Measurements from ENCODE around the gene CASP5. TPM values are rescaled to one million over a fixed set of nuclear protein-coding genes. Genes with fewer than 3 reads are reported as not detected.

CASP5 gene
- total RNA-seq, 2 experiments from 2014 or later: not detected

- H3K36me3 ChIP-seq (ENCODE audit: insufficient read depth, low read length): peaks cover 11% of the 10 kb centered on the region
Observed at GRCh38 chr11:104968856-104969776, 53.9 kb downstream of the CASP5 start.

GRCh38 chr11:104968355-104968855 is 54.6 kb downstream of the CASP5 start, which contains the start of gene CASP4:
Gene CASP4, minus strand, starts transcription at chr11:104968574. Its CDS starts 49 bp downstream, at chr11:104968525.
- intact Hi-C loops (cut with DNase I, micrococcal nuclease): loop anchor here in 1 of 2 experiments (10.0 kb wide), 1 partner anchor 66 kb away; the partner anchor contains the start of gene CASP1
- Histone ChIP-seq H3K4me1 (ENCODE audit: insufficient read depth, low read length) (peaks cover 21% of the 10 kb centered on the region), H3K27ac (ENCODE audit: low read depth in 1 of 2, low read length in 2 of 2) (peak within 1 kb of the TSS; percentile 57 to 79), H3K27me3 (ENCODE audit: control insufficient read depth in 1 of 2, insufficient read depth in 2 of 2, low read length in 2 of 2) (no peaks in the 10 kb centered on the region), H3K4me3 (ENCODE audit: low read length) (peak within 1 kb of the TSS; percentile 72), H3K36me3 (ENCODE audit: insufficient read depth, low read length) (peaks cover 19% of the 10 kb centered on the region), H3K9me3 (ENCODE audit: control insufficient read depth in 1 of 2, insufficient read depth in 1 of 2, low read length in 2 of 2) (no peaks in the 10 kb centered on the region)
- TF ChIP-seq CTCF (IDR thresholded peaks at IDR 0.05): no peak
- Mint-ChIP-seq H3K4me1 (ENCODE audit: low read depth) (peaks cover 41% of the 10 kb centered on the region), H3K27me3 (no peaks in the 10 kb centered on the region), H3K9me3 (peaks cover 6% of the 10 kb centered on the region), H3K27ac (peak within 1 kb of the TSS; percentile 94), H3K36me3 (ENCODE audit: low read depth) (peaks cover 41% of the 10 kb centered on the region), H3K4me3 (peak within 1 kb of the TSS; percentile 97)
- peak; percentile 83 for ATAC-seq (ENCODE audit: poor library complexity)
- peak in 4 of 14 experiments; percentile 8 to 81 (median 70) for DNase-seq
- ChIA-PET CTCF (no interaction called here), POLR2A (interaction anchor here (1.1 to 2.0 kb wide), 6 partner anchors 21 to 269 kb away, joined by 3 to 7 read pairs (median 4); no protein-coding TSS in a partner anchor)

More at GRCh38 chr11:104968856-104969776, 53.9 kb downstream of the CASP5 start:
- DNase-seq: peak in 2 of 14 experiments; percentile 3 to 19
- Mint-ChIP-seq H3K9me3 (peaks cover 6% of the 10 kb centered on the region), H3K4me3 (peak overlapping the region; percentile 97), H3K36me3 (ENCODE audit: low read depth) (peaks cover 34% of the 10 kb centered on the region), H3K27me3 (no peaks in the 10 kb centered on the region), H3K4me1 (ENCODE audit: low read depth) (peaks cover 39% of the 10 kb centered on the region), H3K27ac (peak overlapping the region; percentile 94)
- ATAC-seq (ENCODE audit: poor library complexity): no peak
- peak overlapping the region; percentile 72 for H3K4me3 ChIP-seq (ENCODE audit: low read length)
- intact Hi-C loops (cut with DNase I, micrococcal nuclease): loop anchor here in 1 of 2 experiments (10.0 kb wide), 1 partner anchor 66 kb away; the partner anchor contains the start of gene CASP1
- POLR2A ChIA-PET: interaction anchor here (0.7 to 1.8 kb wide), 4 partner anchors 110 to 263 kb away, joined by 3 to 7 read pairs (median 4); no protein-coding TSS in a partner anchor
- peak overlapping the region in 1 of 2 donors; percentile 79 for H3K27ac ChIP-seq (ENCODE audit: low read depth in 1 of 2, low read length in 2 of 2)
- no peaks in the 10 kb centered on the region for H3K9me3 ChIP-seq (ENCODE audit: control insufficient read depth in 1 of 2, insufficient read depth in 1 of 2, low read length in 2 of 2)
- CTCF ChIA-PET: no interaction called here
- peaks cover 21% of the 10 kb centered on the region for H3K4me1 ChIP-seq (ENCODE audit: insufficient read depth, low read length)
- no peaks in the 10 kb centered on the region for H3K27me3 ChIP-seq (ENCODE audit: control insufficient read depth in 1 of 2, insufficient read depth in 2 of 2, low read length in 2 of 2)
- no peak for TF ChIP-seq CTCF (IDR thresholded peaks at IDR 0.05)

Data from CD4-positive, alpha-beta T cell (primary cell).